CD4-positive, alpha-beta memory T cell (primary cell): ENCODE results near the gene AKIRIN2. TPM values are rescaled to one million over a fixed set of nuclear protein-coding genes. Genes with fewer than 3 reads are reported as not detected.
A peak's percentile ranks its signal among the peaks of the same experiment; 100 is the strongest.

Experiments
- CTCF ChIA-PET: fragments of 350-600 bp; sonication (Branson Sonifier 250); formaldehyde crosslinking; loops from one replicate; lab custom pipeline; 2021; ENCODE audit warnings: inconsistent platforms; ENCODE audit not compliant: partially characterized antibody; lab: Charles Lee
- POLR2A ChIA-PET: fragments of 350-600 bp; sonication (Branson Sonifier 250); formaldehyde crosslinking; loops from one replicate; lab custom pipeline; 2021; ENCODE audit not compliant: partially characterized antibody; lab: Charles Lee
- DNase-seq, 5 donors: peaks; one replicate each; pipeline versions ENCODE4 v3.0.0 to v3.0.0-alpha.2; 2020 to 2022; ENCODE audit warnings: mixed read lengths in 1 of 5
- H3K27ac ChIP-seq: one replicate; pipeline ENCODE4 v1.7.0; 2013; ENCODE audit warnings: low read depth, low read length
- H3K27me3 ChIP-seq: 2 replicates; pipeline ENCODE4 v1.7.0; 2013; ENCODE audit warnings: mild to moderate bottlenecking, low read length, moderate library complexity; ENCODE audit not compliant: insufficient read depth
- H3K36me3 ChIP-seq: 2 replicates; pipeline ENCODE4 v1.7.0; 2013; ENCODE audit warnings: mild to moderate bottlenecking, low read length, moderate library complexity; ENCODE audit not compliant: insufficient read depth
- H3K4me1 ChIP-seq: 2 replicates; pipeline ENCODE4 v1.7.0; 2013; ENCODE audit warnings: mild to moderate bottlenecking, low read length, moderate library complexity; ENCODE audit not compliant: insufficient read depth
- H3K4me3 ChIP-seq, 2 donors: one replicate each; pipeline ENCODE4 v1.7.0; 2013; ENCODE audit warnings: low read length in 2 of 2, mild to moderate bottlenecking in 1 of 2
- H3K9me3 ChIP-seq, 2 donors: one replicate each; pipeline ENCODE4 v1.7.0; 2013; ENCODE audit warnings: low read length in 2 of 2, control low read depth in 1 of 2; ENCODE audit not compliant: control insufficient read depth in 1 of 2
- H3K27ac Mint-ChIP-seq, 7 donors: one replicate each; pipeline ENCODE4 v1.8.0; 2020 to 2021; ENCODE audit warnings: mixed read lengths in 7 of 7, mild to moderate bottlenecking in 6 of 7, inconsistent platforms in 3 of 7, moderate library complexity in 3 of 7
- H3K27me3 Mint-ChIP-seq, 2 donors: one replicate each; pipeline ENCODE4 v1.8.0; 2020 to 2021; ENCODE audit warnings: mixed read lengths in 2 of 2
- H3K36me3 Mint-ChIP-seq, 2 donors: one replicate each; pipeline ENCODE4 v1.8.0; 2020 to 2021; ENCODE audit warnings: mixed read lengths in 2 of 2, inconsistent platforms in 1 of 2, mild to moderate bottlenecking in 1 of 2
- H3K4me1 Mint-ChIP-seq, 4 donors: one replicate each; pipeline ENCODE4 v1.8.0; 2020 to 2021; ENCODE audit warnings: mixed read lengths in 4 of 4, mild to moderate bottlenecking in 1 of 4
- H3K4me3 Mint-ChIP-seq, 8 donors: one replicate each; pipeline ENCODE4 v1.8.0; 2020 to 2021; ENCODE audit warnings: mixed read lengths in 8 of 8, mild to moderate bottlenecking in 7 of 8, moderate library complexity in 6 of 8, inconsistent platforms in 3 of 8
- H3K9me3 Mint-ChIP-seq, 8 donors: one replicate each; pipeline ENCODE4 v1.8.0; 2020 to 2021; ENCODE audit warnings: mixed read lengths in 8 of 8, mild to moderate bottlenecking in 5 of 8, inconsistent platforms in 3 of 8, moderate library complexity in 1 of 8
- intact Hi-C: fragments of 100-400 bp; cut with micrococcal nuclease; formaldehyde crosslinking; loops from one replicate; pipeline ENCODE4 v1.15.1; 2023
- polyA plus RNA-seq, 2 donors: library from polyadenylated mRNA; unstranded; fragments of 300-500 nt; fragmentation: Illumina TruSeq; gene quantifications; one replicate each; pipeline ENCODE4 v1.2.3, GENCODE V29; 2021
- total RNA-seq, 2 experiments: library from RNA; stranded (reverse); gene quantifications; one replicate each; pipeline ENCODE4 v1.2.3, GENCODE V29; 2021

AKIRIN2 gene
- total and polyA plus RNA-seq, 4 experiments from 2014 or later, result 49.3 to 69.8 (median 60.2) TPM

DNA sequence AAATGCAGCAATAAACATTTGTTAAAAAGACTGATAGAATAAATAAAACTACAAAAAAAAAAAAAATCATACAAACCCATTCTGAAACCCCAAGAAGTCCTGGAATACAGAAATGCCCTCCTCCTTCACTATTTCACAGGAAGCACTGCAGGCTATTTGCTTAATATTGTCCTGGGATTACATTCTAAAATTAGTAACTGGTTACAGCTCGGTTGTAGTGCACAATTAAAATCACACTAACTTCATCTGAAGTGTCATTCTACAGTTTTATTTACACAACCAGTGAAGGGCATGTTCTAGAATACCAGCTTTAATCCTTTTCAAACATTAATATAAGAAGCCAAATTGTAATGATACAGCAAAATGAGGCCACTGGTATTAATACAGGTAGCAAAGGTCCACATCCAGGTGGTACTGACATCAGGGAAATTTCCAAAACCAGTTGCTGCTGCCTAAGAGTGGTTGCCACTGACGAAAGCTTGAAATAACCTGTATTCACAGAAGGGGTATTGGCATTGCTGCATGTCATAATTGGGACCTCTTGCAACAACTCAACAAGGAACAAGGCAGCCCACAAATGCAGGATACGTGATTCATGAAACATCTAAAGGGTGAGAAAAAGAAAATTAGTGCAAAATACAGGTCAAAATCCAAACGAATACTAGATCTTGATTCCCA, 26.9 kb downstream of the AKIRIN2 start:
- POLR2A ChIA-PET, result no interaction called here
- intact Hi-C loops, result no loop called here
- H3K9me3 Mint-ChIP-seq, result no peaks in the 10 kb centered on the region

DNA sequence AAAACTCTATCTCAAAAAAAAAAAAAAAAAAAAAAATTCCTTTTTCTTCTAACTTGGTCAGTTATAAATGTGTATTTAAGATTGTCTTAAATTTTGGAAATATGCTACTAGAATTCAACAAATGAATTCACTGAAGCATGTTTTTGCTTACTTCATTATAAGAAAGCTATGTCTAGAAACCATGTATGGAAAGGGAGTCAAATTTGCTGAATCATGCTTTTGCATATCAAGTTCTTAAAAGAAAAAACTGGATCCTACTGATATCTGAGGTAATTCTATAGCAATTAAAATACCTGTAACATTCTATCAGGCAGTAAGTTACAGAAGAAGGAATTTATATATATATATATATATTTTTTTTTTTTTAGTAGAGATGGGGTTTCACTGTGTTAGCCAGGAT, 27.7 kb downstream of the AKIRIN2 start:
- H3K4me1 Mint-ChIP-seq, result peaks cover 17 to 27% (median 24%) of the 10 kb centered on the region in 4 donors
- peaks cover 37 to 64% of the 10 kb centered on the region in 2 donors for H3K36me3 Mint-ChIP-seq
- DNase-seq, result no peak
- H3K4me1 ChIP-seq, result peaks cover 18% of the 10 kb centered on the region
- no peaks in the 10 kb centered on the region for H3K9me3 ChIP-seq
- ChIA-PET POLR2A (no interaction called here), CTCF (interaction anchor here (1.7 kb wide), 1 partner anchor 11 kb away, joined by 5 read pairs; no protein-coding TSS in a partner anchor)
- H3K27me3 ChIP-seq, result no peaks in the 10 kb centered on the region
- intact Hi-C loops, result no loop called here
- H3K9me3 Mint-ChIP-seq, result no peaks in the 10 kb centered on the region
- peaks cover 17% of the 10 kb centered on the region for H3K36me3 ChIP-seq
- no peak overlapping the region for H3K4me3 Mint-ChIP-seq
- no peak overlapping the region for H3K4me3 ChIP-seq
- no peak overlapping the region for H3K27ac ChIP-seq
- no peaks in the 10 kb centered on the region for H3K27me3 Mint-ChIP-seq
- no peak overlapping the region for H3K27ac Mint-ChIP-seq

More for the DNA sequence above, 26.9 kb downstream of the AKIRIN2 start:
- H3K4me3 ChIP-seq, result no peak overlapping the region
- Mint-ChIP-seq H3K4me1 (peaks cover 22 to 31% (median 28%) of the 10 kb centered on the region in 4 donors), H3K27me3 (no peaks in the 10 kb centered on the region), H3K4me3 (no peak overlapping the region), H3K27ac (peak overlapping the region in 4 of 7 donors; percentile 14 to 87 (median 36)), H3K36me3 (peaks cover 42 to 70% of the 10 kb centered on the region in 2 donors)
- DNase-seq, result no peak
- H3K27me3 ChIP-seq, result no peaks in the 10 kb centered on the region
- peaks cover 19% of the 10 kb centered on the region for H3K4me1 ChIP-seq
- CTCF ChIA-PET, result no interaction called here
- H3K9me3 ChIP-seq, result no peaks in the 10 kb centered on the region
- peaks cover 17% of the 10 kb centered on the region for H3K36me3 ChIP-seq
- no peak overlapping the region for H3K27ac ChIP-seq

DNA sequence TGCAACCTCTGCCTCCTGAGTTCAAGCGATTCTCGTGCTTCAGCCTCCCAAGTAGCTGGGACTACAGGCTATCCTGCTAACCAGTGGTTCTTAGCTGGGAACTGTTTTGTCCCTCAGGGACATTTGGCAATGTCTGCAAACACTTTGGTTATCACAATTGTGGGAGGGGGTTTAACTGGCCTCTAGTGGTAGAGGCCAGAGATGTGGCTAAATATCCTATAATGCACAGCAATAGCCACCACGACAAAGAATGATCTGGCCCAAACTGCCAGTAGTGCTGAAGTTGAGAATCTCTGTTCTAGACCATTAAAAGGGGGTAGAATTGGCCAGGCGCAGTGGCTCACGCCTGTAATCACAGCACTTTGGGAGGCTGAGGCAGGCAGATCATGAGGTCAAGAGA, 28.8 kb downstream of the AKIRIN2 start:
- Histone ChIP-seq H3K4me3 (no peak overlapping the region), H3K9me3 (no peaks in the 10 kb centered on the region), H3K4me1 (peaks cover 14% of the 10 kb centered on the region), H3K27ac (no peak overlapping the region), H3K27me3 (no peaks in the 10 kb centered on the region), H3K36me3 (peaks cover 17% of the 10 kb centered on the region)
- DNase-seq, result no peak
- Mint-ChIP-seq H3K9me3 (no peaks in the 10 kb centered on the region), H3K27ac (peak overlapping the region in 2 of 7 donors; percentile 37 to 65), H3K36me3 (peaks cover 37 to 58% of the 10 kb centered on the region in 2 donors), H3K4me1 (peaks cover 16 to 28% (median 22%) of the 10 kb centered on the region in 4 donors), H3K4me3 (no peak overlapping the region), H3K27me3 (no peaks in the 10 kb centered on the region)
- CTCF ChIA-PET, result interaction anchor here (1.7 kb wide), 1 partner anchor 10 kb away, joined by 5 read pairs; no protein-coding TSS in a partner anchor
- POLR2A ChIA-PET, result no interaction called here
- intact Hi-C loops, result no loop called here

DNA sequence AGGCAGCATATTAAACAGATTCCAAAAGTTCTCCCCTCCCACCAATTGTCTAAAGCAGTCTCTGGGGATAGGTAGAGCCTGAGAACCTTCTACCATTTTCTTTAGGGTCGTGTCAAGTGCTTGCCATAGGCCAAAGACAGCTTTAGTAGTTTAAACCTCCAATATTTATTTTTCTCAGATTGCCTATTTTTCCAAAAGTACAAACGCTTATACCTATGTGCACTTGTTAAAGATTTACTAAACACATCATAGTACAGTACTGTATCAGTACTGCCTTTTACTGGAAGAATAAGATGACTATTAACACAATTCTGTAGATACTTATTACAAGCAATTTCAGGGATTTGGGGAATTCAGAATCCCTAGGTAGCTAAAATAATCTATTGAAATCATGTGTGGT, 29.4 kb downstream of the AKIRIN2 start:
- POLR2A ChIA-PET, result interaction anchor here (0.8 kb wide), 1 partner anchor 30 kb away, joined by 3 read pairs; no protein-coding TSS in a partner anchor
- H3K4me3 Mint-ChIP-seq, result no peak overlapping the region
- H3K36me3 Mint-ChIP-seq, result peaks cover 37 to 55% of the 10 kb centered on the region in 2 donors
- no peaks in the 10 kb centered on the region for H3K9me3 Mint-ChIP-seq
- no peaks in the 10 kb centered on the region for H3K27me3 Mint-ChIP-seq
- peak overlapping the region in 1 of 7 donors; percentile 29 for H3K27ac Mint-ChIP-seq
- Histone ChIP-seq H3K4me3 (no peak overlapping the region), H3K9me3 (no peaks in the 10 kb centered on the region), H3K27ac (no peak overlapping the region), H3K27me3 (no peaks in the 10 kb centered on the region), H3K36me3 (peaks cover 12% of the 10 kb centered on the region), H3K4me1 (peaks cover 10% of the 10 kb centered on the region)
- no peak for DNase-seq
- intact Hi-C loops, result no loop called here
- peaks cover 12 to 23% (median 18%) of the 10 kb centered on the region in 4 donors for H3K4me1 Mint-ChIP-seq
- CTCF ChIA-PET, result interaction anchor here (0.6 kb wide), 1 partner anchor 18 kb away, joined by 3 read pairs; no protein-coding TSS in a partner anchor

DNA sequence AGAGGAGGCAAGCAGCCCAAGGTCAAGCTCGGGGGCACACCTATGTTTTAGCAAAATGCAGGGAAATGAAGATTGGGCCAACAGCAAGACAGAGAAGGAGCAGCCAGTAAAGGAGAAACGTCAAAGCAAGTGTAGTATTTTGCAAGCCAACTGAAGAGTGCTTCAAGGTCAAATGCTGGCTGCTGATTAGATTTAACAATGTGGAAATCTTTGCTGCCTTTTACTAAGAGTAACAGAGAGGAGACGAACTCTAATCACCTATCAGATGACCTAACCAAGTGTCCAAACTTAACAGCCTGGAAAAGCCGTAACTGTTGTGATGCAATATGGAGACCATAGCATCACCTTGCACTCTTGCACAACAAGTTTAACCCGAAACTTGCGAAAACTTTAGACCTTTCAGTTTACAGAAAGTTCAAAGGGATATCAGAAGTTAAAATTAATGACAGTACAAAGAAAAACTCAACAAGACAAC, 30.4 kb downstream of the AKIRIN2 start:
- H3K9me3 Mint-ChIP-seq, result no peaks in the 10 kb centered on the region
- Histone ChIP-seq H3K4me1 (peaks cover 7% of the 10 kb centered on the region), H3K4me3 (no peak overlapping the region), H3K27me3 (no peaks in the 10 kb centered on the region), H3K9me3 (no peaks in the 10 kb centered on the region), H3K36me3 (peaks cover 8% of the 10 kb centered on the region), H3K27ac (no peak overlapping the region)
- no peak overlapping the region for H3K4me3 Mint-ChIP-seq
- peaks cover 9 to 21% (median 14%) of the 10 kb centered on the region in 4 donors for H3K4me1 Mint-ChIP-seq
- H3K27me3 Mint-ChIP-seq, result no peaks in the 10 kb centered on the region
- ChIA-PET POLR2A (interaction anchor here (0.8 kb wide), 1 partner anchor 31 kb away, joined by 3 read pairs; no protein-coding TSS in a partner anchor), CTCF (interaction anchor here (0.9 kb wide), 1 partner anchor 10 kb away, joined by 3 read pairs; no protein-coding TSS in a partner anchor)
- no peak for DNase-seq
- intact Hi-C loops, result no loop called here
- H3K36me3 Mint-ChIP-seq, result peaks cover 36 to 56% of the 10 kb centered on the region in 2 donors
- H3K27ac Mint-ChIP-seq, result peak overlapping the region in 4 of 7 donors; percentile 18 to 67 (median 52)

DNA sequence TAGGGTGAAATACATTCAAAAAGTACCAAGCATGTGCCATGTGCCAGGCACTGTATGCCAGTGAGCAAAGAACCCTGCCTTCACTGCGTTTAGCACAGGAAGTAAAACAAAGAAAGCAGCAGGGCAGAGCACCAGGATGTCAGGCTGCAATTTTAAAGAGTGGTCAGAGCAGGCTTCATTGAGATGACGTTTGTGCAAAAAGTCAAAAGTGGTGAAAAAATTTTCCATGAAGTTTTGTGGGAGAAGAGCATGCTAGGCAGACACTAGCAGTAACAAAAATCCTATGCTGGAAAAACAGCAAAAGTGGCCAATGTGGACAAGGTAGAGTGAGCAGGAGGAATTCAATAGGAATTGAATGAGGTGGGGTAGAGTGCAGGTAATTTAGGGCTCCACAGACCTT, 31.3 kb downstream of the AKIRIN2 start:
- peaks cover 7% of the 10 kb centered on the region for H3K4me1 ChIP-seq
- Mint-ChIP-seq H3K27ac (peak overlapping the region; percentile 1 to 82 (median 58)), H3K9me3 (no peaks in the 10 kb centered on the region), H3K36me3 (peaks cover 34 to 52% of the 10 kb centered on the region in 2 donors), H3K4me1 (peaks cover 9 to 21% (median 14%) of the 10 kb centered on the region in 4 donors), H3K27me3 (no peaks in the 10 kb centered on the region), H3K4me3 (no peak overlapping the region)
- intact Hi-C loops, result no loop called here
- no peak for DNase-seq
- H3K9me3 ChIP-seq, result no peaks in the 10 kb centered on the region
- no peak overlapping the region for H3K4me3 ChIP-seq
- H3K36me3 ChIP-seq, result peaks cover 8% of the 10 kb centered on the region
- CTCF ChIA-PET, result interaction anchor here (1.0 kb wide), 1 partner anchor 12 kb away, joined by 3 read pairs; no protein-coding TSS in a partner anchor
- H3K27me3 ChIP-seq, result no peaks in the 10 kb centered on the region
- POLR2A ChIA-PET, result interaction anchor here (0.7 kb wide), 1 partner anchor 17 kb away, joined by 3 read pairs; no protein-coding TSS in a partner anchor
- no peak overlapping the region for H3K27ac ChIP-seq

DNA sequence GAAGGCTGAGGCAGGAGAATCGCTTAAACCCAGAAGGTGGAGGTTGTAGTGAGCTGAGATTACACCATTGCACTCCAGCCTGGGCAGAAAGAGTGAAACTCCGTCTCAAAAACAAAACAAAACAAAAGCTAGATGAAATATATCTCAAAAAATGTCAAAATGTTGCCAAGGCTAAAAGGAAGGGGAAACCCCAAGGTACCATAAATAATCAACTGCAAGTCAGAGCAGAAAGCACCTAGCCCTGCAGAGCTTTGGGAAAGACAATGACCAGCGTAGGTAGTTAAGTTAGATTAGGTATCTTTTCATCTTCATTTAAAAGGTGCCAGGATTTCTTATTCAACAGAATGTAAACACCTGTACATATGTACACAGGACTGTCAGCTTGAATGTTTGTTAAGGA, 33.0 kb downstream of the AKIRIN2 start:
- H3K27ac Mint-ChIP-seq, result no peak overlapping the region
- no peak for DNase-seq
- no peaks in the 10 kb centered on the region for H3K27me3 Mint-ChIP-seq
- intact Hi-C loops, result no loop called here
- no peak overlapping the region for H3K4me3 ChIP-seq
- POLR2A ChIA-PET, result interaction anchor here (1.2 to 1.4 kb wide), 3 partner anchors 13 to 69 kb away, joined by 4 to 6 read pairs (median 4); partner anchors contain the start of gene AKIRIN2
- H3K36me3 Mint-ChIP-seq, result peaks cover 20 to 42% of the 10 kb centered on the region in 2 donors
- H3K4me1 ChIP-seq, result peaks cover 7% of the 10 kb centered on the region
- peaks cover 9 to 21% (median 14%) of the 10 kb centered on the region in 4 donors for H3K4me1 Mint-ChIP-seq
- no peaks in the 10 kb centered on the region for H3K36me3 ChIP-seq
- H3K4me3 Mint-ChIP-seq, result no peak overlapping the region
- H3K27ac ChIP-seq, result no peak overlapping the region
- no peaks in the 10 kb centered on the region for H3K27me3 ChIP-seq
- no peaks in the 10 kb centered on the region for H3K9me3 Mint-ChIP-seq
- CTCF ChIA-PET, result interaction anchor here (1.1 kb wide), 1 partner anchor 13 kb away, joined by 3 read pairs; no protein-coding TSS in a partner anchor
- no peaks in the 10 kb centered on the region for H3K9me3 ChIP-seq
